GM18499 (cell line): ENCODE data around the gene TBC1D4.

ENCODE experiments used
- ATAC-seq: cut with Tn5 transposase; IDR thresholded peaks from one replicate; pipeline ENCODE4 v1.9.1; 2021; ENCODE audit warnings: moderate number of reproducible peaks; ENCODE audit not compliant: insufficient read depth, unreplicated experiment

TBC1D4 gene, protein sequence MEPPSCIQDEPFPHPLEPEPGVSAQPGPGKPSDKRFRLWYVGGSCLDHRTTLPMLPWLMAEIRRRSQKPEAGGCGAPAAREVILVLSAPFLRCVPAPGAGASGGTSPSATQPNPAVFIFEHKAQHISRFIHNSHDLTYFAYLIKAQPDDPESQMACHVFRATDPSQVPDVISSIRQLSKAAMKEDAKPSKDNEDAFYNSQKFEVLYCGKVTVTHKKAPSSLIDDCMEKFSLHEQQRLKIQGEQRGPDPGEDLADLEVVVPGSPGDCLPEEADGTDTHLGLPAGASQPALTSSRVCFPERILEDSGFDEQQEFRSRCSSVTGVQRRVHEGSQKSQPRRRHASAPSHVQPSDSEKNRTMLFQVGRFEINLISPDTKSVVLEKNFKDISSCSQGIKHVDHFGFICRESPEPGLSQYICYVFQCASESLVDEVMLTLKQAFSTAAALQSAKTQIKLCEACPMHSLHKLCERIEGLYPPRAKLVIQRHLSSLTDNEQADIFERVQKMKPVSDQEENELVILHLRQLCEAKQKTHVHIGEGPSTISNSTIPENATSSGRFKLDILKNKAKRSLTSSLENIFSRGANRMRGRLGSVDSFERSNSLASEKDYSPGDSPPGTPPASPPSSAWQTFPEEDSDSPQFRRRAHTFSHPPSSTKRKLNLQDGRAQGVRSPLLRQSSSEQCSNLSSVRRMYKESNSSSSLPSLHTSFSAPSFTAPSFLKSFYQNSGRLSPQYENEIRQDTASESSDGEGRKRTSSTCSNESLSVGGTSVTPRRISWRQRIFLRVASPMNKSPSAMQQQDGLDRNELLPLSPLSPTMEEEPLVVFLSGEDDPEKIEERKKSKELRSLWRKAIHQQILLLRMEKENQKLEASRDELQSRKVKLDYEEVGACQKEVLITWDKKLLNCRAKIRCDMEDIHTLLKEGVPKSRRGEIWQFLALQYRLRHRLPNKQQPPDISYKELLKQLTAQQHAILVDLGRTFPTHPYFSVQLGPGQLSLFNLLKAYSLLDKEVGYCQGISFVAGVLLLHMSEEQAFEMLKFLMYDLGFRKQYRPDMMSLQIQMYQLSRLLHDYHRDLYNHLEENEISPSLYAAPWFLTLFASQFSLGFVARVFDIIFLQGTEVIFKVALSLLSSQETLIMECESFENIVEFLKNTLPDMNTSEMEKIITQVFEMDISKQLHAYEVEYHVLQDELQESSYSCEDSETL (N-terminal part only)

DNA sequence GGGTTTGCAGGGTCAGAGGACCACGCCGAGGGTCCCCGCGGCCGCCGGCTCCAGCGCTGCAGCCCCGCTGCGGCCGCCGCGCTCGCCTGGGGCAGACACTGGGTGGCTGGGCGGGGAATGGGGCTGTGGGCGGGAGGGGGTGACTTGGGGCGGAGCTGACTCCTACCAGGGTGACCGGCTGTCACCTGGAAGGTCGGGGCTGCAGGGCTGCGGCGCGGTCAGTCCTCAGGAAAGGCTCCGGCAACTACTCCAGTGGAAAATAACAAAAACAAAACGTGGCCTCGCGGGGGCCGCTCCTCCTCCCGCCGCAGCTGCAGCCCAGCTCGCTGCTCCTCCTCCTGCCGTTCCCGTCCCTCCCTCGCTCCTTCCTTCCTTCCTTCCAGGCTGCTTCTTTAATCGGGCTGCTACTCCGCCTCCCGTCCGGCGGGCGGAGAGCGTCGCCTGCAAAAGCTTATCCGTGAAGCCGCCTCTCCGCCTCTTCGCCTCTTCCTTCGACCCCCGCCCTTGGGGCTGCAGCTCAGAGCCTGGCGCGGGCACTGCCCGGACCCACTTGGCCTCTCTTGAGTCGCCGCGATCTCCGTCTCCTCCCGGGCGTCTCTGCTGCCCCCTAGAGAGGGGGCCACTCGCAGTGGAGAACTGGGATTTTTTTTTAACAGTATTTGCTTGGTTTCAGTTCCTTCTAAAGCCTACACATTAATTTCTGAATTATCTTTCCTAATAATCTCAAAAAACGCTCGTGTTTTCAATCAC is at the start of gene TBC1D4:
TSS of gene TBC1D4 (minus strand) at position 100 of the 750 bp plus-strand sequence. CDS start 402 bp downstream, outside the sequence.
- peak; percentile 76 for ATAC-seq

DNA sequence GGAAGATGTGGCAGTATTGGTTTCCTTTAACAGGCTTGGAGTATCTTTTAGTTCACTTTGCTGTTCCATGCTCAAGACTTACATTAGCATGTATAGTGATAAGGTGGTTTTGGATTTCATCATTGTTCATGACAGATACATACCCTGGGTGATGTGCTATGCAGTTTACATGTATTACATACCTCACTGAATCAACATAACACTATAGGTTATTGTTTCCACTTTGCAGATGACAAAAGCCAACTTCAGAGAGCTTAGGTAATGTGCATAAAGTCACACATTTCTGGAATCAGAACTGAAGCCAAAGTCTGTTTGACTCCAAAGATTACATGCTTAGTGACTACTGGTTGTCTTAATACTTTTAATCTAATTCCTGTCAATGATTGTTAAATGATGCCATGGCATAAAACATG is 48.6 kb upstream of the TBC1D4 start:
- no peak for ATAC-seq

DNA sequence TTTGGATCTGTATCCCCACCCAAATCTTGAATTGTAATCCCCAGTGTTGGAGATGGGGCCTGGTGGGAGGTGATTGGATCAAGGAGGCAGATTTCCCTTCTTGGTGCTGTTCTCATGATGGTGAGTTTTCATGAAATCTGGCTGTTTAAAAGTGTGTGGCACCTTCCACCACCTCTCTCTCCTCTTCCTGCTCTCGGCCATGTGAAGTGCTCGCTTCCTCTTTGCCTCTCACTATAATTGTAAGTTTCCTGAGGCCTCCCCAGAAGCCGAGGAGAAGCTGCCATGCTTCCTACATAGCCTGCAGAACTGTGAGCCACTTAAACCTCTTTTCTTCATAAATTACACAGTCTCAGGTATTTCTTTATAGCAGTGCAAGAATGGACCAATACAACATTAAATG is 40.0 kb upstream of the TBC1D4 start:
- no peak for ATAC-seq

DNA sequence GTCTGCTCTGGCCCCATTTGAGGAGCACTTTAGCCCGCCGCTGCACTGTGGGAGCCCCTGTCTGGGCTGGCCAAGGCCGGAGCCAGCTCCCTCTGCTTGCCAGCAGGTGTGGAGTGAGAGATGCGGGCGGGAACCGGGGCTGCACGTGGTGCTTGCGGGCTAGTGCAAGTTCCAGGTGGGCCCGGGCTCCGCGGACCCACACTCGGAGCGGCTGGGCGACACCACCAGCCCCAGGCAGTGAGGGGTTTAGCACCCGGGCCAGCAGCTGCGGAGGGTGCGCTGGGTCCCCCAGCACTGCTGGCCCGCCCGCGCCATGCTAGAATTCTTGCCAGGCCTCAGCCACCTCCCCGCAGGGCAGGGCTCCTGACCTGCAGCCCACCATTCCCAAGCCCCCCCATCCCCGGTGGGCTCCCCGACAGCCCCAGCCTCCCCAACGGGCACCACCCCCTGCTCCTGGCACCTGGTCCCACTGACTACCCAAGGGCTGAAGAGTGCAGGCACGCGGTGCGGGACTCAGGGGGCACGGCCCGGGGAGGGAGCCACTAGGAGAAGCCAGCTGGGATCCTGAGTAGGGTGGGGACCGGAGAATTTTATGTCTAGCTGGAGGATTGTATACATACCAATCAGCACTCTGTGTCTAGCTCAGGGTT is 36.6 kb upstream of the TBC1D4 start:
- ATAC-seq = no peak

DNA sequence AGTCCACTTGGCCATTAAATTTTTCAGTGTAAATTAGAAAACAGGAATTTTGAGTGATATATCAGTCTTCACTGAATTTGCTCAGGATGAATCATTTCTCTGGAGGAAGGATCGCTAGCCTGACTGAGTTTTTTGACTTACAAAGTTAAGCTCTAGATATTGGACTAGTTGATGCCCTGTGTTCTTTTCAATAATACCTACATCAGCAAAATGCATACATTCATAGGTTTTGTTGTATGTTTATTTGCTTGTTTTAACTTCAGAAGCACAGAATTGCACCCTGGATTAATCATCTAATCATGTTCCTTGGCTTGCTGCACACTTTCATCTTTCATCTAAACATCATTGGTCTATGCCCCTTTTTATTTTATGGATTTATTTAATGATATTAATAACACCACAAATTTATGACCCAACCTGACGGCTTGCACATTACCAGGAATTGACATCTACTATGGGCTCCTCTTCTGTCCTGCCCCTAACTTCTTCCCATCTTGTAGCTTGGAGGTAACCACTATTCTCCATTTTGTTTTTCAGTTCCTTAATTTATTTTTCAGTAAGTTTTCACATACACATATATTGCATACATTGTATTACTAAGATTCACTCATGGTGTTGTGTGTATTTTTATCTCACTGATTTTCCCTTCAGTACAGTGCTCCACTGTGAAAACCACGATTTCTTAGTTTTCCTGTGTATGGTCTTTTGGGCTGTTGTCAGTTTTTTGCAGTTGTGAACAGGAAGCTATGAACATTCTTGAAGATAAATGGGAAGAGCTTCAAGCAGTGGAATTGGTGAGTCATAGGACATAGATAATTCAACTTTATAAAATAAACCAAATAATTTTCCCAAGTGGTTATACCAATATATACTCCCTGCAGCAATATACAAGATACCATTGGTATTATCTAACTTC is 32.4 kb upstream of the TBC1D4 start:
- ATAC-seq = no peak

DNA sequence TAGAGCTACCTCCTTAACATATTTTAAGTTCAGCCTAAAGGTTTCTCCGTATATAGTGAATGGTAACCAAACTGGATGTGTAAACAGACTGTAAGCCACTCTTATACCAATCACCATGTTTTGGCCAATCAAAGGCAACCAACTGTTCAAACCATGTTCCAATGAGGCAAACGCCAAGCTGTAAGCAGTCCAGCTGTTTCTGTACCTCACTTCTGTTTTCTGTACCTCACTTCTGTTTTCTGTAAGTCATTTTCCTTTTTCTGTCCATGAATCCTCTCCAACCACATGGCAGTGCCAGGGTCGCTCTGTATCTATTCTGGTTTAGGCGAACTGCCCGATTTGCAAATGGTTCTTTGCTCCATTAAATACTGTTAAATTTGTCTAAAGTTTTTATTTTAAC is 31.3 kb upstream of the TBC1D4 start:
- ATAC-seq = no peak

DNA sequence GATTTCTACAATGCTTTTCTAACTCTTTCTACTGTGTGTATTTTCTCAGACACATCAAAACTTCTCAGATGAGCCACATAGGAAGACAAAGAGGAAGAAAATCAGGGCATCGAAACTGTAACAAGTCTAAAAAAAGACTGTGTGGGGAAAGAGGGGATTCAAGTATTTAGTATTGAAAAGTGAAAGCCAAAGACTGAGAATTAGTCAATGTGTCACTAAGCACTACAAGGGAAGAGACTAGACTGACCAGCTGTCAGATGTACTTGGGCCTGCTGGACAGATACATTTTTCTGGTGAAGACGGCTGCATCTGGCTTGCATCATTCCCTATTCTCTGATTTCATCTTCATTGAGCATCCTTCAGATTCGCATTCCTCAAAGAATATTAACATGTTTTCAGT is 30.3 kb upstream of the TBC1D4 start:
- peak; percentile 89 for ATAC-seq

DNA sequence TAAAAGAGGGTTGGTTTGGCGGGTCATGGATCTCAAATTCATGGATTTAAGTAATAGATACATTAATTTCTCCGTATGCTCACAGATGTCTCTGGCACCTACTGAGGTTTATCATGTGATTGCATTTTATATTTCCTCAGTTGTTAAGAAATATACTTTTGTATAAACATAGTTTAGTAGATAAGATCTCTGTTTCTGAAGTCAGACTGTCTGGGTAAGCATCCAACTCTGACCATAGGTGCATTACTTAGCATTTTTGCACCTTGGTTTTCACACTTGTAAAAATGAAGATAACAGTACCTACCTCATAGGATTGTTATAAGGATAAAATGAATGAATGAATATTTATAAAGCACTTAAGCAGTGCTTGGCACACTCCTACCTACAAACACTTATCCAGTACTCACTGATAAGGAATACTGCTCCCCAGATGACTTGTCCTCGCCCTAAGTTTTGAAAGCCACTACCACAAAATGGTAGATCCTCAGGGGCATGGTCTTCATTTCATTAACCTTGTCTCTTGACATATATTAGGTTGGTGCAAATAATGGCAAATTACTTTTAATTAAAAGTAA is 29.2 kb upstream of the TBC1D4 start:
- no peak for ATAC-seq

DNA sequence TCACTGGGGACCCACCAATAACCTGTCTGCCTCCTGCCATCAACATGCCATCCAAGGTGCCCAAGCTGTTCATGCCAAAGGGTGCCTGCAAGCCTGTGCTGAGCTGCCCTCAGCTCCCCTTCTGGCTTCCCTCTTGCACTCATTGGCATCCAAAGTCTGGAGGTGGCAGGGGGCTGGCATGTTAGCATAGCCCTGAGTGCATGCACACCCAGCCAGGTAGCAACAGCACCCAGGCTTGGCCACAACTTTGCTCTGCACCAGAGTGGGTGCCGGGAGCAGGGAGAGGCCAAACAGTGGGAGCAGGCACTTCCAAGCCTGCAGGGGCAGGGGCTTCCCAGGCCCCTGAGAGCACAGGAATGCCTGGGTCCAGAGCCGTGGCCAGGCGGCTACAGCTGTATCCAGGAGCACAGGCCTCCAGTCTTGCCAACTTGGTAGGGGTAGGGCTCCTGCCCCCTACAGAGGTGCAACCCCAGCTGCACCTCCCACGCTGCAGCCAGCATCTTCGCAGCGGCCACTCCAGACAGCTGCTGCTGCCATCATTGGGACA is 26.1 kb upstream of the TBC1D4 start:
- no peak for ATAC-seq

DNA sequence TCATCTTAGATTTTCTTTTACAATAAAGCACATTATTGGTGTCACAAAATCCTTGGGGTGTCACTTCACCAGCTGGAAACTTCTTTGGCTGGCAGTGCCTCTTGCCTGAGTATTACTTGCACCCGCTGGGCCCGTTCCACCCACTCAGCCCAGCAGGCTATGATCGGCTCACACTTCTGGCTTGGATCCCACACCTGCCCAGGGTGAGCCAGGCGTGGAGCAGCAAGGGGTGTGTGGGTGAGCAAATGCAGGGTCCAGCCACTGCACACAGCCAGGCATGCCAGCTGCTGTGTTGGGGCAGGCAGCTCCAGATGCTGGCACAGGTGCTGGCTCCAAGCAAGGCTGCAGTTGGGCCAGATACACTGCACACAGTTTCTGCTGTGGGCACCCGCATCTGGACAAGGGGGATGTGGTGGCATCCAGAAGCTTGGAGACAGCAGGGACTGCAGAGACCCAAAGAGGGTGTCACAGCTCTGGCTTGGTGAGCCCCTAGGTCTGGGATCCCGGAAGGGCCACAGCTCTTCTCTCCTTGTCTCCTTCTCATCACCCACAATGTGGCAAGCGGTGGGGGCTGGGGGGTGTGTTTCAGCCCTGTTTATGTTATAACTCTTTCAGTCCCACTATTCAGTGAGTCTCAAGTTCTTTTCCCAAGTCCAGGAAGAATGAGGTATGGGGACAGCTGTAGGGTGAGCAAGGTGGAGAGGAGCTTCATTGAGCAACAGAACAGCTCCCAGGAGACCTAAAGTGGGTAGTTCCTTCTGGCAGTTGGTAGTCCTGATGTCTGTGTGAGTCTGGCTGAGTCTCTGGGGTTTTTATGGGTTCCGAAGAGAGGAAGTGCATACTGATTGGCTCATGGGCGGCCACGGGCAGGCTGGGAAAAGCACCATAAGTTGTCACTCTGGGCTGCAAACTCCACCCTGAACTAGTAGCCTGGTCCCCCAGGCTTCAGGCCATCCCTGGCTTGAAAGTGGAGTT is 25.3 kb upstream of the TBC1D4 start:
- ATAC-seq = no peak

DNA sequence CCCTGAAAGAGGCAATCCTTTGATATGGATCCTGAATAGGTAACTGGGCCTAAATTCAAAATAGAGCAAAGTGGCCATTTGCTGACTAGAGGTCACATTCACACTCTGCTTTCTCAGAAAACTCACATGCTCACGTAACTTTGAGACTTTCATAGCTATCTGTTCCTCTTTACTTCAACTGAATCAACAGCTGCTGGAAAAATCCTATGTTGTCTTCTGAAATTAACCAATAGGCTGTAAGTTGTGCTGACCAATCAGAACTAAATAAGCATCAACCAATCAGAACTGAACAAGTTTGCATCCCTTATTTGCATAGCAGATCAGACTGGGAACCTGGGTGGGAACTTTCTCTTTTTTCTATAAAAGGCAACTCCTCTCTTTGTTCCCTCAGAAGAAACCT is 24.0 kb upstream of the TBC1D4 start:
- no peak for ATAC-seq

DNA sequence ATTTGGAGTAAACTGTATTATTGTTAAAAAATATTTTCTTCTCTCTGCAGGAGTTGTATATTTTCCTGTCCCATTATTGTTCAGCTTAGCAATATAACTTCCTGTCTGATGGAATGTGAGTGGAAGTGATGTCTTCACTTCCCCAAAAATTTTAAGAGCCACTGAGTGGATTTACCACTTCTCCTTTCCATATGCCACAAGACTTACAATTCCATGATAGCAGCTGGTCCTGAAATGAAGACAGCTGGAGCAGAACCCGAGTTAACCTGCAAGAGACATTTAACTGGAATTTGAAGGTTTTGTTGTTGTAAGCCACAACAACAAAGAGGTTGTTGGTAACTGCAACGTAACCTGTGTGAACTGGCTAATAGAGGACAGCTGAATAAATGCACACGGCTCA is 23.4 kb upstream of the TBC1D4 start:
- ATAC-seq = no peak

DNA sequence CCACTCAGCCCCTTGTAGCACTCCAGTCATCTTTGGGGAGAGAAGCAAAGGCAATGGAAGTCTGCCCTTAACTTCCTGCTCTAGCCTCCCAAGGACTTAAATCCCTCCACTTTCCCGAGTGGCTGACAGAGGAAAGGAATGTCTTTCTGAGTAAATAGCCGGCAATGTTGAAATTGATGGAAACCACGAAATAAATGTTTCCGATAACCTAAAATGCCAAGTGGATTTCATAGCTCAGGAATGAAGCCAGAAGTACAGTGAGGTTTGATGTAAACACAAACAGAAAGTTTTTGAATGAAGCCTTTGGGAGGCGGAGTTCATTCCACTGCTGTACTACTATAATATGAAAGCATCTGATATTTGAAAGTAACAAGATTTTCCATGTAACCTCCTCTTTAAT is 14.0 kb upstream of the TBC1D4 start:
- ATAC-seq = no peak

DNA sequence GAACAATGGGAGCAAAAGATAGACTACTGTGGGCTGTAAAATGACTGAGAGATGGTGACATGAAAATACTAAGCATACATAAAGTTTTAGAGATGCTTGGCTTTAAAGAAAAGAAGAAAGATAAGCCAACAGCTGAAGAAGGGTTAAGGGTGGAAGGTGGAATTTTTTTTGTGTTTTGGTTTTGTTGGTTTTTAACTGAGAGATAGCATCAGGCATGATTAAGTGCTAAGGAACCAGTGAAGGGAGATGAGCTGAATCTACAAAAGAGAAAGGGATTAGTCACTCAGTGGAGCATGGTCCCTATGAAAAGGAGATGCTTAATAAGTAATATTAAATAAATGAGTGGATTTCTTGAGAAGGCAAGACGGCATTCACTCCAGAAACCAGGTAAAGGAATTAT is 12.5 kb upstream of the TBC1D4 start:
- ATAC-seq = no peak

DNA sequence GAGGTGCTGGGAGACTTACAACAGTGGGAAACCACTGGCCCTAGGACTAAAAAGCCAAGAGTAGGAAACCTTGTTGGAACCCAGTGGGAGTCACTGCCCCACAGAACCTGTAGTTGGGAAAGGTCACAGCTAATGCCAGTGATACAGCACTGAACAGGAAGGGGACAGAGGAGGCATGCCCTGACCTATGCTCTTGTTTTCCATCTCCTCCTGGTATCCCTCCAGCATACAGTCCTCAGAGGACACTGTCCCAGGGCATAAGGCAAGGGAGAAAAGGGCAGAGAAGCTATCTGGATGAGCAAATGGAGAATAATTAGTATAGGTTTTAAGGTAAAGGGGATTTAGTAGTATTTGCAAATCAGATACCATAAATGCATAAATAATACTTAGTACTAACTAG is 11.2 kb upstream of the TBC1D4 start:
- no peak for ATAC-seq

DNA sequence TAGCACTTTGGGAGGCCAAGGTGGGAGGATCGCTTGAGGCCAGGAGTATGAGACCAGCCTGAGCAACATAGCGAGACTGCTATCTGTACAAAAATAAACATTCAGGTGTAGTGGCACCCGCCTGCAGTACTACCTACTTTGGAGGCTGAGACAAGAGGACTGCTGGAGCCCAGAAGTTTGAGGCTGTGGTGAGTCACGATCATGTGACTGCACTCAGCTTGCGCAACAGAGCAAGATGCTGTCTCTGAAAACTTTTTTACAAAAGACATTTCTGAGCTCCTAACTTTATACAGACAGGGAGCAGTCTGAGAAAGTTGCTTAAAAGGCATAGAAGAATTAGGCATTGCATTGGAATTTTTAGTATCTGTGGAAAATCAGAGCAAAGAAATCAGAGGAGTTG is 10.4 kb upstream of the TBC1D4 start:
- ATAC-seq = no peak

DNA sequence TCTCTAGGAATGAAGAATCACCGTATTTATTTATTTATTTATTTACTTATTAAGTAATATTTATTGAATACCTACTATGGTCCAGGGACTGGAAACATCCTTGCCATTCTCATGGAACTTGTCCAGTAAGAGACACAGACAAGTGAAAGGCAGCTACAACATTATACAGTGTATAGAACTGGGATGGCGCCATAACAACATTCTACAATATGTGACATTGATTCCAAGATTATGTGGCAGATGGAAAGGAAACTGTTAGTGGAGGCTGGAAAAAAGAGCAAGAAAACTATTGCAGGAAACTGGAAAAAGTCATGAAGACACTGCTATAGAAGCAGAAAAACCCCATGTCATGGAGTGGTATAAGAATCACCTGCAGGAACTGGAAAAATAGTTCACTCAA is 9.4 kb upstream of the TBC1D4 start:
- ATAC-seq = no peak
